MCF 10A (cell line): ENCODE results near the gene NR3C2. TPM values are rescaled to one million over a fixed set of nuclear protein-coding genes. Genes with fewer than 3 reads are reported as not detected.

Experiments used
- BruUV-seq: library from RNA; stranded (reverse); fragments of 400-500 nt; replicated peaks from 2 replicates; lab custom pipeline; 2021; lab: Mats Ljungman, UMichigan
- CTCF ChIA-PET: fragments of 300-600 bp; sonication (Branson Sonifier 250); formaldehyde crosslinking; extraction: SDS; loops from one replicate; lab custom pipeline; 2021; ENCODE audit warnings: antibody characterized with exemption, inconsistent platforms; lab: Yijun Ruan, JAX
- POLR2A ChIA-PET: fragments of 300-600, 350-650 bp; sonication (Branson Sonifier 250); formaldehyde crosslinking; extraction: SDS; loops from one replicate; lab custom pipeline; 2020; ENCODE audit warnings: antibody characterized with exemption, inconsistent platforms; lab: Yijun Ruan, JAX
- DNase-seq: peaks from one replicate; pipeline ENCODE4 v3.0.0-alpha.2; 2018; ENCODE audit not compliant: unreplicated experiment
- H3K27ac Mint-ChIP-seq: one replicate; pipeline ENCODE4 v1.8.0; 2022; ENCODE audit warnings: mild to moderate bottlenecking, low read depth, mixed read lengths; ENCODE audit not compliant: unreplicated experiment
- H3K27me3 Mint-ChIP-seq: one replicate; pipeline ENCODE4 v1.8.0; 2022; ENCODE audit warnings: mixed read lengths; ENCODE audit not compliant: insufficient read depth, unreplicated experiment
- H3K36me3 Mint-ChIP-seq: one replicate; pipeline ENCODE4 v1.8.0; 2022; ENCODE audit warnings: mild to moderate bottlenecking, moderate library complexity, mixed read lengths; ENCODE audit not compliant: insufficient read depth, unreplicated experiment
- H3K4me1 Mint-ChIP-seq: one replicate; pipeline ENCODE4 v1.8.0; 2022; ENCODE audit warnings: mixed read lengths; ENCODE audit not compliant: insufficient read depth, unreplicated experiment
- H3K4me3 Mint-ChIP-seq: one replicate; pipeline ENCODE4 v1.8.0; 2022; ENCODE audit warnings: mild to moderate bottlenecking, moderate library complexity, mixed read lengths; ENCODE audit not compliant: unreplicated experiment
- H3K9me3 Mint-ChIP-seq: one replicate; pipeline ENCODE4 v1.8.0; 2022; ENCODE audit warnings: mixed read lengths; ENCODE audit not compliant: unreplicated experiment
- CTCF ChIP-seq: fragments of 200-600 bp; IDR thresholded peaks from one replicate; pipeline ENCODE4 v1.8.0; 2022; ENCODE audit warnings: antibody characterized with exemption, mild to moderate bottlenecking; ENCODE audit not compliant: unreplicated experiment
- intact Hi-C: fragments of 100-400 bp; cut with micrococcal nuclease; formaldehyde crosslinking; loops from 2 replicates; pipeline ENCODE4 v1.14.1; 2022
- total RNA-seq: library from RNA; stranded (reverse); gene quantifications from 2 replicates; pipeline ENCODE4 v1.2.3, GENCODE V29; 2022

Gene NR3C2
- total RNA-seq, 1 experiment from 2014 or later, result 0.21 TPM

- intact Hi-C loops, result no loop called here
- Mint-ChIP-seq H3K4me1 (peaks cover 5% of the 10 kb centered on the region), H3K27ac (no peak overlapping the region), H3K9me3 (peaks cover 12% of the 10 kb centered on the region), H3K36me3 (no peaks in the 10 kb centered on the region), H3K4me3 (no peak overlapping the region), H3K27me3 (no peaks in the 10 kb centered on the region)
- CTCF ChIA-PET, result interaction anchor here (0.6 kb wide), 1 partner anchor 714 kb away, joined by 4 read pairs; no protein-coding TSS in a partner anchor
- no peak for DNase-seq
- TF ChIP-seq CTCF, result no peak
- BruUV-seq, result no TSS peak
- POLR2A ChIA-PET, result no interaction called here
These were observed 176.6 kb downstream of the NR3C2 start for GRCh38 chr4:148265627-148266026.

GRCh38 chr4:148263802-148264201 lies 178.4 kb downstream of the NR3C2 start:
- H3K36me3 Mint-ChIP-seq, result no peaks in the 10 kb centered on the region
- H3K4me3 Mint-ChIP-seq, result no peak overlapping the region
- no peak for TF ChIP-seq CTCF
- H3K27me3 Mint-ChIP-seq, result no peaks in the 10 kb centered on the region
- no TSS peak for BruUV-seq
- no peak overlapping the region for H3K27ac Mint-ChIP-seq
- CTCF ChIA-PET, result no interaction called here
- H3K9me3 Mint-ChIP-seq, result peaks cover 12% of the 10 kb centered on the region
- intact Hi-C loops, result no loop called here
- DNase-seq, result no peak
- POLR2A ChIA-PET, result no interaction called here
- peaks cover 5% of the 10 kb centered on the region for H3K4me1 Mint-ChIP-seq

GRCh38 chr4:148263127-148263526 lies 179.1 kb downstream of the NR3C2 start:
- Mint-ChIP-seq H3K4me1 (peaks cover 5% of the 10 kb centered on the region), H3K36me3 (no peaks in the 10 kb centered on the region), H3K27ac (no peak overlapping the region), H3K9me3 (peaks cover 12% of the 10 kb centered on the region), H3K4me3 (no peak overlapping the region), H3K27me3 (no peaks in the 10 kb centered on the region)
- no peak for TF ChIP-seq CTCF
- intact Hi-C loops, result no loop called here
- ChIA-PET CTCF (no interaction called here), POLR2A (no interaction called here)
- no TSS peak for BruUV-seq
- no peak for DNase-seq

GRCh38 chr4:148261848-148262247 lies 180.4 kb downstream of the NR3C2 start:
- Mint-ChIP-seq H3K36me3 (no peaks in the 10 kb centered on the region), H3K27ac (no peak overlapping the region), H3K27me3 (no peaks in the 10 kb centered on the region), H3K4me1 (peaks cover 5% of the 10 kb centered on the region), H3K9me3 (peaks cover 12% of the 10 kb centered on the region), H3K4me3 (no peak overlapping the region)
- TF ChIP-seq CTCF, result no peak
- no peak for DNase-seq
- intact Hi-C loops, result no loop called here
- ChIA-PET CTCF (no interaction called here), POLR2A (no interaction called here)
- no TSS peak for BruUV-seq
